Measurements from ENCODE around the gene CASKIN1. TPM values are rescaled to one million over a fixed set of nuclear protein-coding genes. Genes with fewer than 3 reads are reported as not detected.
A peak's percentile ranks its signal among the peaks of the same experiment; 100 is the strongest.

The CASKIN1 gene
- total RNA-seq, 1 donor from 2014 or later: 1.0 TPM

DNA sequence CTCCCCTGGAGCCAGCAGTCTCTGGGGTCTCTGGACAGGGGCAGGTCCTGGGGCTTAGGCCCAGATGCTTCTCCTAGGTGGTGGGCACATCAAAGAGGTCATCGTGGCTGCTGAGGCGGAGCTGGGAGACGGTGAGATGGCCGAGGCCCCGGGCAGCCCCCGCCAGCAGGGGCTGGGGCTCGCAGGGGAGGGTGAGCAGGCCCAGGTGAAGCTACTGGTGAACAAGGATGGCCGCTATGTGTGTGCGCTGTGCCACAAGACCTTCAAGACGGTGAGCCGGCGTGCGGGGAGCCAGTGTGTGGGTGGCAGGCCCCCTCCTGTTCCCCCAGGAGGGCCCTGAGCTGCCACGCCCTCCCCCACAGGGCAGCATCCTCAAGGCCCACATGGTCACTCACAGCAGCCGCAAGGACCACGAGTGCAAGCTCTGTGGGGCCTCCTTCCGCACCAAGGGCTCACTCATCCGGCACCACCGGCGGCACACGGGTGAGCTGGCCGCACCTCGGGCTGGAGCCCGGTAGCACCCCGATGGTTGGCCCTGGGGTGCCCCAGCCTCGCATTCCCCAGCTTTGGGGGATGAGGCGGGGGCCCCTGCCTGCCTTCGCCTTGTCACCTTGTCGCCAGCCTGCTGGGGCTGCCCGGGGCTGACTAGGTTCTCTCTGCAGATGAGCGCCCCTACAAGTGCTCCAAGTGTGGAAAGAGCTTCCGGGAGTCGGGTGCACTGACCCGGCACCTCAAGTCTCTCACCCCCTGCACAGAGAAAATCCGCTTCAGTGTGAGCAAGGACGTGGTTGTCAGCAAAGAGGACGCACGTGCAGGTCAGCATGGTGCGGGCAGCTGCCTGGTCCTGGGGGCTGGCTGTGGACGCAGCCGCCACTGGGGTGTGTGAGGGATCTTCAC lies 35.9 kb upstream of the CASKIN1 start:
- DNase-seq: no peak

DNA sequence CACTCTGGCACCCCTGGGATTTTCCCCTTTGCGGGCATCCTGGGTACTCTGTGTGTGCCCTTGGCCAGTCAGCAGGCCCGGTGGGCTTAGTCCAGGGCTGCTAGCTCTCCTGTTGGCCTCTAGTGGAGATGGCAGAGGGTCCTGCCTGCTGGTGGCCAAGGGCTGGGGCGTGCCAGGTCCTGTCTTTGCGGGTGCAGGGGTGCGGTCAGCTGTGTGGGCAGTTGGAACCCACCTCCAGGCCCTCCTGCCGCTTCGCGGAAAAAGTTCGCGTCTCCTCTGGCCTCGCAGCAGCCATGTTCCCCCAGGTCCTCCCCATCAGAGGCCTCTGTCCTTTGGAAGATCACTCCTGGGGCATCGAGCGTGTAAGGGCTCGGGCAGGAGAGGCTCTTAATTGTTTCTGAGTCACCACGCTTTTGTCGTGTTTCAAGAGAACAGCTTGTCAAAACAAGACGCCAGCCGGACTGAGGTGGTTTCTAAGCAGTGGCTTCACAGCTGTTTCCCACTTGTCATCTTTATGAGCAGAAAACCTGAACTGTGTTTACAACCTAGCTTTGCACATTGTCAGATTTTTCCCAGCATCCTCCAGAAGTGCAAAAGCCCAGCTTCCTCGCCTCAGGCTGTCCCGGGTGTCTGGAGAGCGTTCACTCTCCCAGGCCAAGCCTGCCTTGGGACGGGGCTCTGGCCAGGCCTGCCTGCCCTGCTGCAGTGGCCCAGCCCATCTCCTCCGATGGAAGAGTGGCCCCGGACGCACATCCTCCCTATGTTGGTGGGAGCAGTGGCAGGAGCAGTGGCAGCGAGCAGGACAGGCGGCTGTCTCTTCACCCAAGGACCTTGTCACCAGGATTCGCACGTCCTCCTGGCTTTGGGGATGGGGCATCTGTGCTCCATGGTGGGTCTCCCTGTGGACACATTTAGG lies 34.9 kb upstream of the CASKIN1 start:
- DNase-seq: no peak

DNA sequence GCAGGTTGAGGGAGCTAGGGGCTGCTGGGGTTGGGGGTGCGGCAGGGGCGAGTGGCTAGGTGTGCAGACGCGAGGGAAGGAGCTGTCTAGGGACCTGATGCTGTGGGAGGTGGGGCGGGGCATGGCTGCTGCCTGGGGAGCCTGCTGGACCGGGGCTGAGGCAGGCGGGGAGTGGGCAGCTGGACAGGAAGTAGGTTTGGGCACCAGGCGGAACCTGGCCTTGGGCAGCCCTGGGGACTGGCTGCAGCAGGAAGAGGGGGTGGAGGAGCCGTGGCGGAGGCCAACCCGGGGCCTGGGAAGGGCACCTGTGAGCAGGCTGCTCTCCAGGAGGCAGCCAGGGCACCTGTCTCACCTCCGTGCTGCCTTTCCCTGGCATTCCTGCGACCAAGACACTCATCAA lies 34.0 kb upstream of the CASKIN1 start:
- DNase-seq: no peak

DNA sequence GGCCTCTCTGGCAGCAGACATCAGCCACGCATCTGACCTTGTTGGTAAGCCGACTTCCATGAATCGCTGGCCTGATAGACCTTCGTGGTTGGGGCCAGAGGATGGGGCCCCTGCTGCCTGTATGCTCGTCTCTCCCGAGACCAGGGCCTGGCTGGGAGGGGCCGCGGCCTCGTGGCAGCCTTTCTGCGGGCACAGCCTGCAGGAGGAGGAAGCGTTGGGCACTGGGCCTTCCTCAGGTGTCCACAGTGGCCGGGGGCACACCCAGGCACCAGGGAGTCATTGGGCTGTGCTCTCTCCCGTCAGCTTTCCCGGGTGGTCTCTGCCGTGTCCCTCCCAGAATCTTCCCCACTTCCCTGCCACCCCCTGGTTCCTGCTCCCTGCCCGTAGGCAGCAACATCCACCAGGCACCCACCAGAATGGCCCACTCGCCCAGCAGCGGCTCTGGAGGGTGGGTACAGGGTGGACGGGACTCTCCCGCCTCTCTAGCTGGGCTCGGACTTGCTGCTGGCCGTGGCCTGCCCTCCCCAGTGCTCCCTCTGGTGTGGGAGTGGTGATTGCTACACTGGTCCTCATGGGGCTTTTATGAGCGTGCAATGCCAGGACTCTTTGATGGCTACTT lies 33.3 kb upstream of the CASKIN1 start:
- no peak for DNase-seq

DNA sequence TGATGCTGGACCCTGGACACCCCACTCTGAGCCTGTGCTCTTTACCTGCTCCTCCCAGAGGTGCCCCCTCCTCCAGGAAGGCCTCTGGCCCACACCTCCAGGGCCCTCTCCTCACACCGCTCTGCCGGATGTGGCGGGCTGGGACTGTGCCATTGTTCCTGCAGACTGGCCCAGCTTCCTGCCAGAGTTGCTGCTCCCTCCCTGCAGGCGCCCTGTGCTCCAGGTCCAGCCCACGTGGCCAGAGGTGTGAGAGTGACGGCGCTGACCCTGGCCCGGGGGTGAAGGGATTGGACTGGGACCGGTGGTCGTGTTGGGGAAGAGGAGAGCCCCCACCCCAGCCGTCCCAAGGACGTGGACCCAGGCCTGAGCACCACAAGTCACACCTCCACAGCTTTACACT lies 32.7 kb upstream of the CASKIN1 start:
- no peak for DNase-seq

DNA sequence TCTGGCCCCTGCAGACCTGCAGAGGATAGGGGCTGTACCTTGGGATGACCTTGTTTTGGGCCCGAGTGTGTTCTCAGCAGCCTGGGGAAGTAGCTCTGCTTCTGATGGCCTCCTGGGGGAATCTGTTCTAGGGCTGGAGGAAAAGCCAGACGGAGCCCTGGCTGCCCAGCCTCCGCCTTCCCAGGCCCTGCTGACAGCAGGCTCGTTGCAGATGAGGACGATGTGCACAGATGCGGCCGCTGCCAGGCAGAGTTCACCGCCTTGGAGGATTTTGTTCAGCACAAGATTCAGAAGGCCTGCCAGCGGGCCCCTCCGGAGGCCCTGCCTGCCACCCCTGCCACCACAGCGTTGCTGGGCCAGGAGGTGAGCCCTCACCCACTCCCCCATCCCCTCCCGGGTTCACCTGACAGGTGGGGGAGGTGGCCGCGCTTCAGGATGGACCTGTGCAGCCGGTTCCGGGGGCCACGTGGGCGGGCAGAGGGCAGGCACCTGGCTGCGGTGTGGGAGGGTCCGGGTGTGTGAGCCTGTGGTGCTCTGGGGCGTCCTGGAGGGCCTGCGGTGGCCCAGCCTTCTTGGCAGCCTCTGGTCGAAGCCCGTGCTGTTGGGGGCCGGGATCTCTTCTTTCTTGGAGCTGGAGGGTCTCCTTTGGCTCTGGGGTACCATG lies 31.9 kb upstream of the CASKIN1 start:
- no peak for DNase-seq

DNA sequence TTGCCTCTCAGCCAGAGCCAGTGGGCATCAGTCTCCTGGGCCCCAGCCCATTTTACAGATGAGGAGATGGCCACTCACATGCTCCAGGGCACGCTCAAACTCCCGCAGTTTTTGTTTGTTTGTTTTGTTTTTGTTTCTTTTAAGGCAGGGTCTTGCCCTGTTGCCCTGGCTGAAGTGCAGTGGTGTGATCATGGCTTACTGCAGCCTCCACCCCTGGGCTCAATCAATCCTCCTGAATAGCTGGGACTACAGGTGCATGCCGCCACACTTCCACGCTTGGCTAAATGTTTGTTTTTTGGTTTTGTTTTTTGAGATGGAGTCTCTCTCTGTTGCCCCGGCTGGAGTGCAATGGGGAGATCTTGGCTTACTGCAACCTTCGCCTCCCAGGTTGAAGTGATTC lies 30.5 kb upstream of the CASKIN1 start:
- DNase-seq: no peak

DNA sequence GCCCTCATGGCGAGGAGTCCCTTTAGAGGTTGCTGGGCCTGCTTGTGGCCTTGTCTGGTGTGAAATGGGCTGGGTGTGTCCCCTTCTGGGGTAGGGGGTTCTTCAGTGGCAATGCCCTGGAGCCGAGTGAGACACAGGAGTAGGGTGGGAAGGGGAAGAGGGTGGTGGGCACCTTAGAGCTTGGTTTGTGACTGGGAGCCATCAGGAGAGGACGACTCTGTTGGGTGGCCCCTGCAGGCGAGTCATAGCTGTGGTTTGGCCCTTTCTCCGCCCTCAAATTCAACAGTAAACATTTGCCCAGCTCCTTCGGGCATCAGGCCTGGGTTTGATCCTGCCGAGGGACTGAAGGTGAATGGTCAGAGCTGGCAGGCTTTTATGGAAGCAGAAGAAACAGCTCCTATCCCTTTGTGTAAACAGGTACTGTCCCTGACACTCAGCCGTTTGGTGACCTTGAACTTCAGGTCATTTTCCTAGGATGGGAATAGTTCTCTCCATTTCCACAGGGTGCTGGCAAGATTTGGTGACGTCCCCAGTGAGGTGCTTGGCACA lies 29.9 kb upstream of the CASKIN1 start:
- no peak for DNase-seq

DNA sequence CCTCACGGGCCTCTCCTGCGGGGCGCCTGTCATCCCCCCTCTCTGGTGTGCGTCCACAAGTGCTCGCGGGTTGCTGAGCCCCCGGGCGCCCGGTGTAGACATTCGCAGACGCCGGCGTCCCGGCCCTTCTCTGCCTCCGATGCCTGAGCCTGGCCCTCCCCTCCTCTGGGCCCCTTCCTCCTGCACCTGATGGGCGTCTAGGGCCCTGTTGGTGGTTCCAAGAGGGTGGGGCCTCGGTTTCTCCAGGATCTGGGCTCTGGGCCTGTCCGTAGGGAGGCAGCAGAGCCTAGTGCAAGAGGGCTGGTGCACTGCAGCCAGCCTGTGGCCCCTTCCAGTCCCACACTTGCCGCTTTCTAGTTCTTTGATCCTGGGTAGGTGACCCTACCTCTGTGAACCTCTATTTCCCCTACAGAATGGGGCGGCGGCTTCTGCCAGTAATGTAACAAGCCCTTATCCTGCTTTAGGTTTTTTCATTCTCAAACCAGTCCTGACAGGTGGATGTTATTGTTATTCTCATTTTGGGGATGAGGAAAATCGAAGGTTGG lies 27.6 kb upstream of the CASKIN1 start:
- peak; percentile 54 for DNase-seq

DNA sequence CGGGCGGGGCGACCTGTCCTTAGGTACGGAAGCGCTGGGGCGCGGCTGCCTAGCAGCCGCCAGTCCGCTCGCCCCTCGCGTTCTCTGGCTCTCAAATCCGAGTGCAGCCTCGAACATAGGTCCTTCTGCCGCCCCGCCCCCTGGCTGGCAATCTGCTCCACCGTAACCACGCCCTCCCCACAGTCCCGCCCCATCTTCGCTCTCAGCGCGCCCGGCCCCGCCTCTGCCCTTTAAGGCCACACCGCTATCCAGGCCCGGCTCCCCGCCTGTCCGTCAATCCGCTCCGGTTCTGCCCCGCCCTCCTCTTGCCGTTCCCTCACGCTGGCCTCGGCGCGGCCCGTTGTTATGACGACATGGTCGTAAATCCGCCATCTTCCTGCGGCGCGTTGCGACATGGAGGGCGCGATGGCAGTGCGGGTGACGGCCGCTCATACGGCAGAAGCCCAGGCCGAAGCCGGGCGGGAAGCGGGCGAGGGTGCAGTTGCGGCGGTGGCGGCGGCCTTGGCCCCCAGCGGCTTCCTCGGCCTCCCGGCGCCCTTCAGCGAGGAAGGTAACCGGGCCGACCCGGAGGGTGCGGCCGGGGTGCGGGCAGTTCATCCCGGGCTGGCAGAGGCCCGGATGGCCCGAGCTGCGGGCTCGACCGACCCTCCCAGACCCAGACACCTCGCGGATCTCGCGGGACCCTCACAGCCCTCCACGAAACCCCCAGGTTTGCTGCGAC lies 27.0 kb upstream of the CASKIN1 start, which contains the start of gene E4F1:
E4F1 (plus strand) TSS at position 371 of the 721 bp plus-strand sequence; CDS start at position 394, 23 bp downstream.
- peak; percentile 100 for DNase-seq

DNA sequence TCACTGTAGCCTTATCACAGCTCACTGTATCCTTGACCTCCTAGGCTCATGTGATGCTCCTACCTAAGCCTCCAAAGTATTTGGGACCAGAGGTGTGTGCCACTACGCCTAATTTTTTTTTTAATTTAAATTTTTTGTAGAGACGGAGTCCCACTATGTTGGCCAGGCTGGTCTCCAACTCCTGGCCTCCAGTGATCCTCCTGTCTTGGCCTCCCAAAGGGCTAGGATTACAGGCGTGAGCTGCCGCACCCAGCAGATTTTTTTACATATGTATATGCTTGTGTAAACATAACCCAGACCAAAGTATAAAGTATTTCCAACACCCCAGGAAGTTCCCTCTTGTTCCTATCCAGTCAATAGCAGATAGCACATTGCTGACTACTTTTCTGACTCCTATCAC lies 19.9 kb upstream of the CASKIN1 start:
- no peak for DNase-seq

DNA sequence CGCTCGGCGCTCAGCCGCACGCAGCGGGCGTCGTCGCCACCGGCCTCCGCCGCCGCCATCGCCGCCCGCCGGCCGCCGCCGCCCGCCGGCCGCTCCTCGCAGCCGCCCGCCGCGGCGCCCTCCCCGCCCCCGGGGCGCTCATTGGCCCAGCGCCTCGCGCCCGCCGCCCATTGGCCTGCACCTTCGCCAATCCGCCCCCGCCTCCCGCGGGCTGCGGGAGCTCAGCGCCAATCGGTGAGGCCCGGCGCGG lies 18.2 kb upstream of the CASKIN1 start, which contains the start of gene PGP:
PGP (minus strand) TSS at position 122 of the 250 bp plus-strand sequence; CDS start at position 59, 63 bp downstream.
- no peak for DNase-seq

DNA sequence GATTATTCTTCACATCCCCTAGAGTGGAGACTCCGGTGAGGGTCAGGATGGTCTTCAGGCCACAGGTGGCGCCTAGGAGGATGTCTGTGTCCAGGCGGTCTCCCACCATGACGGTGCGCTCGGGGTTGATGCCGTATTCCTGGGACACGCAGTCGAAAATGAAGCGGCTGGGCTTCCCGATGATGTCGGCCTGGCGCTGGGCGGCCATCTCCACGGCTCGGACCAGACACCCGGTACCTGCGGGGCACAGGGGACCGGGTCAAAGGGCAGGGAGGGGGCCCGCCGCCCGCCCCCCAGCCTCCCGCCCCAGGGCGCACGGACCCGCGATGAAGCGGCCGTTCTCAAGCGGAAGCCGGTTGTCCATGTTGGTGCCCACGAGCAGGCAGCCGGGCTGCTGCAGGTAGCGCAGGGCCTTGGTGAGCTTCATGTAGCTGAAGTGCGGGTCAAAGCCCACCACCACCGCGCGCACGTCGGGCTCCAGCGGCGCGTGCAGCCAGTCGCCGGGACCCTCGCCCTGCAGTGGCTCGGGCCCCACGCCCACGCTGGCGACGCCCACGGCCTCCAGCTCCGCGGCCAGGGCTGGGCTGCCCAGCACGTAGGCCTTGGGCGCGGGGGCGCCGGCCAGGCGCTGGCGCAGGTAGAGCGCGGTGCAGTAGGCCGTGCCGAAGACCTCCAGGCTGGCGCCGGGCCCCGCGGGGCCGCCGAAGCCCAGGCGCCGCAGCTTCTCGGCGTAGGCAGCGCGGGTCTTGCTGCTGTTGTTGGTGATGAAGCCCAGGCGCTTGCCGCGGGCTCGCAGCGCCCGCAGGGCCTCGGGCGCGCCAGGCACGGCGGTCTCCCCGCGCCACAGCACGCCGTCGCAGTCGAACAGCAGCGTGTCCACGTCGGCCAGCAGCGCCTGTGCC lies 17.7 kb upstream of the CASKIN1 start:
- no peak for DNase-seq

DNA sequence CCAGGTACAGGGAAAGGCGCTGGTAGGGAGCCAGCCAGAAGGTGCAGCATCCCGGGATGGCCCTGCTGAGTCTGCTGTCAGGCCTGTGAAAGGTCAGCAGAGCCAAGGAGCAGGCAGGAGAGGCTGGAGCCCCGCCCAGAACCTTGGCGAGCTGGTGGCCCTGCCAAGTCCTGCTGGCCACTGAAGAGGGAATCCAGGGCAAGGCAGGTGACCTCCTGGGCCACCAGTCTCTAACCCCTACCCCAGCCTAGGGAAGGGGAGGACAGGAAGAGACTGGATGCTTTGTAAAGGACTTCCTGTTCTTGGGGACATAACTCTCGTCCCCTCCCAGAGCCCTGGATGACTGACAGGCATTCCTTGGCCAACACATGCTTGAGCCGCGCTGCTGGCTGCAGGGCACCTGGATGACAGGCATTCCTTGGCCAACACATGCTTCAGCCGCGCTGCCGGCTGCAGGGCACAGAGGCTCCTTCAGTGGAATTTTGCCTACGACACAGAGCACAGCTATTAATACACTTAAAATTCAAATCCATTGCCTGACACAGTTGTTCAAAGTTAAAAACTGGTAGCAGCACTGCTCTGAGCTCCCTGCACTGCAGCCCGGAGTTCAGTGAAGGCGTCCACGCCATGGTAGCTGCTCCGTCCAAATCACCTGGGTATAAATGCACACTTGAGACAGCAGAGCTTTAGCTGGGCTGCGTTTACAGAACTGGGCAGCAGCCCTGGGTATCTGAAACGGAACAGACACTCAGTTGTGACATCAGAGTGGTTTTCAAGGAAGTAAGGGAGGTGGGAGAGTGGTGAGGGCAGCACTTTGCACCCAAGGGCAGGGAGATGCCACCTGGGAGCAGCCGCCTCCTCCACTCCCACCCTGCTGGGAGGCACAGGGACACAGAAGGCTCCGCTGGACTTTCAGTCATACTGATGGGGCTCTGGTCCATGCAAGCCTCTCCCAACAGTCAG lies 16.2 kb upstream of the CASKIN1 start:
- peak; percentile 72 for DNase-seq

DNA sequence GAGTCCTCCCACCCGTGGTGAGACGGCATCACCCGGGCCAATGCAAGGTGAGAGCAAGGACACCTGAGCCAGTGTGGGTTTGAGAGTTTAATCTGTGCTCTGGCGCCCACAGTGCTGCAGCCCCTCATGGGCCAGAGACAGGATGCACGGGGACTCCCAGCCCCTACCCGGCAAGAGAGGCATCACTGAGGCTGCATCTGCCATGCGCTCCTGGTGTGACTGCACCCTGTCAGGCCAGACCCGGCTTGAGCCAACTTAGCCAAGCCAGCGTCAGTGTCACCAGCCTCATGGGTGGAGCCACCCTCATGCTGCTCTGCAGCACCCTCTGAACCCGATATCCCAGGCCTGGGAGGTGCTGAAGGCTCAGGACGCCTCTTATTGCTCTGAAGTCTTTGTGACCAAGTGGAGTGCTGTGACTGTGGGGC lies 15.5 kb upstream of the CASKIN1 start:
- no peak for DNase-seq

DNA sequence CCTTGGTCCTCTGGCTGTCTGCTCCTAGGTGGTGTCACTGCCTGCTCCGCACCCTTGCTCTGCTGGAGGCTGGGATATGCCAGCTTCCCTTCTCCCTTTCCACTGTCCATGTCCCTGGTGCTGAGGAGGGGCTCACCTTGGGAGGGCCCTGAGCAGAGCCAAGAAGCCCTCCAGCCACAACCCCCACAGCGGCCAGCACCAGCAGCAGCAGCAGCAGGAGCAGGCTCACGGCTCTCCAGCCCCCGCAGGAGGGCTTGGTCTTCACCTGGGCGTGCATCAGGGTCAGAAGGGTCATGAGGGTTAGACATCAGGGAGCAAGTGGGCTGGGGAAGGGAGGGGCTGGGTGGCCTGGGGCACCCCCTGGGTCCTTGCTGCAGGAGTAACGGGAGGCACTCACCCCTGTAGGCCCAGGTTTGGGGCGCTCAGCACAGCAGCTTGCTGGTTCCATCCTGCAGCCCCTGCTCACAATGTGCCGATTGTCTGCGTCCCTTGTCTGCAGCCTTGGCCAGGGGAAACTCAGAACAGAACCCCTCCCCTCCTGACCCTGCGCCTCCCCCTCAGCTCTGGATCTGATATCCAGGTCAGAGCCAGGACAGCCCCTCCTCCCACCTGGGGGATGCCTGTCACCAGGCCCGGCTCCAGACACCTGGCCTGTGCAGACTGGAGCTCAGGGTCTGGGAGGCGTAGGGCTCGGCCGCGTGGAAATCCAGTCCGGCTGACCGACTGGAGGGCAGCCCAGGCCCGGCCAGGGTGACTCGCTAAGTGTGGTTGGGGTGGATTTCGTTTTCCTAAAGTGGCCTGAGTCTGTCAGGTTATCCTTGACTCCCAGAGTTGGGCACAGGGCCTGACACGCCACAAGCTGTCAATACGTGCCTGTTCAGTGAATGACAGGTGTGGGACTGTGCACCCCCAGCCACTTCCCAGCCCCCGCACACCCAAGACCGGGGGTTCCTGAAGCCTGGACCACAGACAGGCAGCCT lies 14.3 kb upstream of the CASKIN1 start, which contains the start of gene BRICD5:
BRICD5 (minus strand) TSS at position 478 of the 980 bp plus-strand sequence; CDS start at position 448, 30 bp downstream.
- DNase-seq: no peak

DNA sequence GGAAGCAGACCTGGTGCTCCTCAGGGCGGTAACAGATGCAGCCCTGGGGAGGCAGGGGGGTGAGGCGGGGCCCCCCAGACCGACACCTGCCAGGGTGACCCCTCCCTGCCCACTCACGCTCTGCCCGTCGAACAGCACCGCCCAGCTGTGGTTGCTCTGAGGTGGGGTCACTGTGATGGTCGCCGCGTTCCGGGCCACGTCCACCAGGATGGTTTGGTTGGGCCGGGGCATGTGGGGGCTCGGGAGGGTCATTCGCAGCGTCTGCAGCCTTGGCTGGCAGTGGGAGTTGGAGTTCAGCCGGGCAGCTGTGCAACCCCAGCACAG lies 13.6 kb upstream of the CASKIN1 start:
- DNase-seq: no peak

Data from tongue (tissue), 2 donors.